Kidney (tissue), 14 donors: ENCODE data around the gene GRIK3. TPM values are rescaled to one million over a fixed set of nuclear protein-coding genes. Genes with fewer than 3 reads are reported as not detected.

Experiments used
- DNase-seq, 5 donors: peaks; one replicate each; pipeline ENCODE4 v3.0.0-alpha.2; 2013 to 2020
- FAIRE-seq: peaks from 2 replicates; lab custom pipeline; 2012; peaks lifted over from hg19 to GRCh38; lab: Jason Lieb, UNC
- H3K27ac ChIP-seq, 2 donors: one replicate each; pipeline ENCODE4 v1.7.0; 2013; ENCODE audit warnings: low read depth in 2 of 2, low read length in 2 of 2, inconsistent platforms in 1 of 2
- H3K27me3 ChIP-seq: one replicate; pipeline ENCODE4 v1.7.1; 2013; ENCODE audit warnings: low read length, inconsistent platforms; ENCODE audit not compliant: control insufficient read depth, insufficient read depth
- H3K36me3 ChIP-seq, 3 donors: one replicate each; pipeline versions ENCODE4 v1.7.0 to v1.7.1; 2013; ENCODE audit warnings: low read length in 3 of 3, control low read depth in 1 of 3, inconsistent platforms in 1 of 3; ENCODE audit not compliant: insufficient read depth in 3 of 3, control insufficient read depth in 2 of 3
- H3K4me1 ChIP-seq, 3 donors: one replicate each; pipeline versions ENCODE4 v1.7.0 to v1.7.1; 2013; ENCODE audit warnings: low read length in 3 of 3, inconsistent platforms in 1 of 3, low read depth in 1 of 3; ENCODE audit not compliant: control insufficient read depth in 2 of 3, insufficient read depth in 2 of 3
- H3K4me3 ChIP-seq, 3 donors: one replicate each; pipeline versions ENCODE4 v1.7.0 to v1.8.1; 2013; ENCODE audit warnings: low read length in 3 of 3, control low read depth in 1 of 3, inconsistent platforms in 1 of 3
- H3K9ac ChIP-seq, 3 donors: one replicate each; pipeline versions ENCODE4 v1.7.0 to v1.7.1; 2013; ENCODE audit warnings: low read length in 3 of 3, control low read depth in 1 of 3, inconsistent platforms in 1 of 3
- H3K9me3 ChIP-seq, 3 donors: one replicate each; pipeline versions ENCODE4 v1.7.0 to v1.7.1; 2013; ENCODE audit warnings: low read length in 3 of 3, control low read depth in 1 of 3, inconsistent platforms in 1 of 3; ENCODE audit not compliant: control insufficient read depth in 2 of 3, insufficient read depth in 1 of 3
- intact Hi-C: fragments of 100-400 bp; cut with DNase I; formaldehyde crosslinking; loops from one replicate; pipeline ENCODE4 v1.11.1; 2022
- polyA plus RNA-seq: library from polyadenylated mRNA; stranded (reverse); fragments of 350-450 nt; fragmentation: Illumina TruSeq; extraction: RNeasy Lipid Tissue Mini Kit (QIAGEN cat#74804); gene quantifications from one replicate; pipeline ENCODE4 v1.2.3, GENCODE V29; 2014; ENCODE audit warnings: low read depth, low replicate concordance; ENCODE audit not compliant: insufficient read depth
- total RNA-seq: library from RNA; stranded (reverse); fragmentation: NEBNext Ultra II Directional; extraction: Animal tissue kit (Norgen Biotek cat#: 25700); gene quantifications from one replicate; pipeline ENCODE4 v1.2.1, GENCODE V29; 2021
- TF ChIP-seq, protein P1 (sequence below): IDR thresholded peaks from 3 replicates; pipeline ENCODE4 v1.5.1; 2012; ENCODE audit warnings: mild to moderate bottlenecking, moderate library complexity, borderline replicate concordance; ENCODE audit not compliant: insufficient read depth; ENCODE audit errors: extremely low read depth
- donor health status: control.
- donor health status: control.
- donor health status: control.
- donor health status: control.
- donor health status: control.
- donor health status: DM: yes; HTN: yes; CAD: no.
- donor health status: Normal renal cell carcinoma (clear cell type).

The GRIK3 gene
- total and polyA plus RNA-seq, 2 donors from 2014 or later, result 0.06 to 0.38 TPM

DNA sequence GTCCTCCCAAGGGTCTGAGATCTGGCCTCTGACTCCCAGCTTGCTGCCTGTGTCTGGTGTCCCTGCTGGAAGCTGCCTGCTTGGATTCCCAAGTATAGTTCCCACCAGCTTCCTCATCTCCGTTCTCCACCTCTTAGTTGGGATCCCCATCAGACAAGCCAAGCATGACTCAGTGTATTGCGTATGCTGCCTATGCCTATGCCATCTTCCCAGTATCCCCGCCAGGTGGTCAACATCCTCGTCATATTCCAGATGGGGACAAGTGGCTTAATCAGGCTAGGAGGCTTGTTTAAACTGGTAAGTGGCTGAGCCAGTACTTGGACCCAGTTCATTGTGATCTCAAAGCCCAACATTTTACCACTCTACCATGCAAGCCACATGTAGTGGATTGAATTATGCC, 204.4 kb downstream of the GRIK3 start:
- Histone ChIP-seq H3K4me1 (no peaks in the 10 kb centered on the region), H3K36me3 (no peaks in the 10 kb centered on the region), H3K27ac (no peak overlapping the region), H3K9me3 (no peaks in the 10 kb centered on the region), H3K4me3 (no peak overlapping the region), H3K27me3 (no peaks in the 10 kb centered on the region), H3K9ac (no peak overlapping the region)
- intact Hi-C loops, result no loop called here
- FAIRE-seq, result no peak
- peak in 1 of 5 donors; percentile 7 for DNase-seq
- TF ChIP-seq, protein P1, sequence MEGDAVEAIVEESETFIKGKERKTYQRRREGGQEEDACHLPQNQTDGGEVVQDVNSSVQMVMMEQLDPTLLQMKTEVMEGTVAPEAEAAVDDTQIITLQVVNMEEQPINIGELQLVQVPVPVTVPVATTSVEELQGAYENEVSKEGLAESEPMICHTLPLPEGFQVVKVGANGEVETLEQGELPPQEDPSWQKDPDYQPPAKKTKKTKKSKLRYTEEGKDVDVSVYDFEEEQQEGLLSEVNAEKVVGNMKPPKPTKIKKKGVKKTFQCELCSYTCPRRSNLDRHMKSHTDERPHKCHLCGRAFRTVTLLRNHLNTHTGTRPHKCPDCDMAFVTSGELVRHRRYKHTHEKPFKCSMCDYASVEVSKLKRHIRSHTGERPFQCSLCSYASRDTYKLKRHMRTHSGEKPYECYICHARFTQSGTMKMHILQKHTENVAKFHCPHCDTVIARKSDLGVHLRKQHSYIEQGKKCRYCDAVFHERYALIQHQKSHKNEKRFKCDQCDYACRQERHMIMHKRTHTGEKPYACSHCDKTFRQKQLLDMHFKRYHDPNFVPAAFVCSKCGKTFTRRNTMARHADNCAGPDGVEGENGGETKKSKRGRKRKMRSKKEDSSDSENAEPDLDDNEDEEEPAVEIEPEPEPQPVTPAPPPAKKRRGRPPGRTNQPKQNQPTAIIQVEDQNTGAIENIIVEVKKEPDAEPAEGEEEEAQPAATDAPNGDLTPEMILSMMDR, result no peak

DNA sequence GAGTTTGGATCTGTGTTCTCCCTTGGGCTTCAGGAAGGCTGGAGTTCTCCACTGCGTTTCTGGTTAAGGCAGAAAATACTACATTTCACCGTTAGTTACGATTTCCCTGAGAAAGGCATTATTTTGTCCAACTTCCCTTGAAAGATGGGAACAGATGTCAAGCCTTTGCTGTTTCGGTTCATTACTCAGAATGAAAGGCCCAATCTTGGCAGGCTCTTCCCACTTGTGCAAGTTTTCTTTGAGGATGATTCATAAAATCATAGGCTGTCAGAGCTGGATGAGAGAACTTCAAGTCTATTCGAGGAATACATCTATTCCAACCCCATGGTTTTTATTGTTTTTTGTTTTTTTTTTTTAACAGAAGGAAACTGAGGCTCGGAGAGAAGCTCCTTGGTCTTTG, 205.2 kb downstream of the GRIK3 start:
- no peaks in the 10 kb centered on the region for H3K36me3 ChIP-seq
- no peaks in the 10 kb centered on the region for H3K4me1 ChIP-seq
- TF ChIP-seq, protein P1, result no peak
- H3K27ac ChIP-seq, result no peak overlapping the region
- DNase-seq (no peak), FAIRE-seq (no peak)
- H3K9ac ChIP-seq, result no peak overlapping the region
- no peaks in the 10 kb centered on the region for H3K9me3 ChIP-seq
- no peaks in the 10 kb centered on the region for H3K27me3 ChIP-seq
- intact Hi-C loops, result no loop called here
- H3K4me3 ChIP-seq, result no peak overlapping the region

DNA sequence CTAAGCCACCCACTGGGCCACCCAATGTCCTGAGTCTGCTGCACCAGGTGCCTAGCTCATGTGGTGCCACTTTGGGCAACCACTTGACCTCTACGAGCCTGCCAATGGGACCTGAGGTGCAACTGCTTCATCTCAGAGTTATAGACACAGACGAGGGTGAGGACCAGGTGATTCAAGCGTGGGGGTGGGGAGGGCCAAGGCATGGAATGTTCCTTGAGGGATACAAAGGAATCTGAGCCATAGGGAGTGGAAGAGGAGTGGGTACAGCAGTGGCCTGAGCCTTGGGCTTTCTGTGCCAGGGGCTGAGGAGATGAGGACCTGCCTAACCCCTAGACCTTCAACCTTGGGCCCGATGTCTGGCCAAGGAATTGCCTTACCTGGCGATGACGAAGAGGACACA, 209.1 kb downstream of the GRIK3 start:
- Histone ChIP-seq H3K4me3 (no peak overlapping the region), H3K4me1 (no peaks in the 10 kb centered on the region), H3K36me3 (no peaks in the 10 kb centered on the region), H3K9ac (no peak overlapping the region), H3K9me3 (no peaks in the 10 kb centered on the region), H3K27ac (no peak overlapping the region), H3K27me3 (no peaks in the 10 kb centered on the region)
- no peak for FAIRE-seq
- intact Hi-C loops, result no loop called here
- TF ChIP-seq, protein P1, result no peak
- peak in 1 of 5 donors; percentile 15 for DNase-seq

DNA sequence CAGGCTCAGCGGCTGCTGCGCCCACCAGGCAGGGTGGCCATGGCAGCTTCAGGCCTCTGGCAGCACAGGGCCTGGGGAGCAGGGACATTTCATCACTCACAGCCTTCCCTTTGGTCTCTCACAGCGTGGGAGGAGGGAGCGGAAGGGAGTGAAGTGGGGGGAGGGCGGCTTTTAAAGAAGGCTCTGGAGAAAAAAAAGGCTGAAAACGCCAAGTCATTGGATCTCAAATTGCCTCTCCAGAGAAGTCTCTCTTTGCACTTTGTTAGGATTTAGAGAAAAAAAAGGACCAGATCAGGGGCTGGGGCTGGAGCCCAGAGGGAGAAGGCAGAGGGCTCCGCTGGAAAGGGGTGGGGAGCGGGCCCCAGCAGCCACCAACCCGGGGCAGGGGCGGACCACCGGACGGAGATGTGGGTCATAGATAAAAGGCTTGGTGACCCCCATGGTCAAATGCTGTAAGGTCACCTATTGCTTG, 209.9 kb downstream of the GRIK3 start:
- DNase-seq (peak; percentile 59 to 87 (median 79)), FAIRE-seq (no peak)
- Histone ChIP-seq H3K27me3 (no peaks in the 10 kb centered on the region), H3K4me1 (no peaks in the 10 kb centered on the region), H3K4me3 (no peak overlapping the region), H3K9me3 (no peaks in the 10 kb centered on the region), H3K36me3 (no peaks in the 10 kb centered on the region), H3K27ac (no peak overlapping the region), H3K9ac (no peak overlapping the region)
- intact Hi-C loops, result no loop called here
- TF ChIP-seq, protein P1, result no peak
